ENCODE measurements around the gene PPP5C.
"Not testable (repeated sequence)": the region's sequence is repeated elsewhere in the genome, so short reads cannot be mapped to it uniquely, and the experiment has no call there.

The PPP5C gene

DNA sequence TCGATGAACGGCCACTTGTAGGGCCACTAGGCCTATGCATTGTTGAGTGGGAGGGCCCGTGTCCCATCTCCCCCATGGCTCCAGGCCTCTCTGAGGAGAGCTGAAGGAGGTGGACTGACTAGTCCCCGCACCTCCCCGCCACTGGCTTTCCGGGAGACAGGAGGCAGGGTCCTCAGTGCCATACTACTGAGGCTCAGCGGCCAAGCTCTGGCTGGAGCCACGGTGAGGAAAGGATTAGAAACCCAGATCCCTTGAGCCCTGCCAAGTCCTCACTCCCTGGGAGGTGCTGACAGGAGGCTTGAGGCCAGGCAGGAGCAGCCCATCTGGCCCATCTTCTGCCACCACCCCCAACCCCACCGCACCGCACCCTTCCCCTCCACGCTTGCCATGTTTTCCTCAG lies 37.5 kb downstream of the PPP5C start:
- no peak for FAIRE-seq

DNA sequence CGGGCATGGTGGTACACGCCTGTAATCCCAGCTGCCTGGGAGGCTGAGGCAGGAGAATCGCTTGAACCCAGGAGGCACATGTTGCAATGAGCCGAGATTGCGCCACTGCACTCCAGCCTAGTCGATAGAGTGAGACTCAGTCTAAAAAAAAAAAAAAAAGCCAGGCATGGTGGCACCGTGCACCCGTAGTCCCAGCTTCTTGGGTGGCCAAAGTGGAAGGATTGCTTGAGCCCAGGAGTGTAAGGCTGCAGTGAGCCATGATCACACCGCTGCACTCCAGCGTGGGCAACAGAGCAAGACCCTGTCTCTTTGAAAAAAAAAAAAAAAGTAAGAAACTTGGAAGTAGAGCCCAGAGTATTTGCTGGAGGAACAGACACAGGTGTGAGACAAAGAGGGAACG lies 38.7 kb downstream of the PPP5C start:
- FAIRE-seq (no peak), DNase-seq (ENCODE audit: insufficient read length, low spot score) (no peak)

More for the DNA sequence above, 37.5 kb downstream of the PPP5C start:
- DNase-seq (ENCODE audit: insufficient read length, low spot score) = no peak

DNA sequence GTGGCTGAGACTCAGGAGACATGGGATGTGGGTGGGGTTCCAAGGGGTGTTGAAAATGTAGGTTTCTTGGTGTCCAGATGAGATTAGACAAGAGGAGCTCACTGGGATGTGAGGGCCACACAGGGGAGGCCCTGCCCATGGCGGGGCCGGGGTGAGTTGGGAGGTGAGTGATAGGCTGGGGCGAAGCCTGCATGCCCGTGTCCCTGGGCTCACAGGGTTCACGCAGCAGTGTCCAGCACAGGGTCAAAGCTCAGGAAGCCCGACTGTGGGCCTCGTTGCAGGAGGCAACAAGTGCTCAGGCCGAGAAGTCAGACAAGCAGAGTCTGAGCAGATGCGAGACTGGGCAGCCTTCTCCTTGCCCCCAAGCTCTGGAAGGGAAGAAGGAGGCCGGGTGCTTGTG lies 39.3 kb downstream of the PPP5C start:
- FAIRE-seq (no peak), DNase-seq (ENCODE audit: insufficient read length, low spot score) (no peak)

DNA sequence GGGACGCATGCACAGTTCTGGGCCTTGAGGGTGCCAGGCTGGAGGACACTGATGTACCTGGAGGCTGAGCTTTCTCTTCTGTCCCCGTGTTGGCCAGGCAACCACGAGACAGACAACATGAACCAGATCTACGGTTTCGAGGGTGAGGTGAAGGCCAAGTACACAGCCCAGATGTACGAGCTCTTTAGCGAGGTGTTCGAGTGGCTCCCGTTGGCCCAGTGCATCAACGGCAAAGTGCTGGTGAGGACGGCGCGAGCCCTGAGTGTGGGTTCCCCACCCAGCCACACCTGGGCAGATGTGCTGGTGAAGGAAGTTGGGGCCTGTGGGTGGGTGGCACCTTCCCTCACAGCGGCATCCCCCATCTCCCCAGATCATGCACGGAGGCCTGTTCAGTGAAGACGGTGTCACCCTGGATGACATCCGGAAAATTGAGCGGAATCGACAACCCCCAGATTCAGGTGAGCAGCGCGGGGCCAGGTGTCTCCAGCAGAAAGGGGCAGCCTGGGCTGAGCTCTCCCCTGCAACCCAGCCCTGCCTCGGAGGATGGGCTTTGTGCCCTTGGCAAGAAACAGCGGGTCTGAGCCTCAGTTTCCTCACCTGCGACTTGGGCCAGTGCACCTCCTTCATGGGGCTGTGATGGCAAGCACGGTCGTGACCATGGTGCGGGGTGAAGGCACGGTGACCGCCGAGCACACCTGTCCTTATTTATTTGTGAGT lies 40.3 kb downstream of the PPP5C start:
- FAIRE-seq (no peak), DNase-seq (ENCODE audit: insufficient read length, low spot score) (no peak)

DNA sequence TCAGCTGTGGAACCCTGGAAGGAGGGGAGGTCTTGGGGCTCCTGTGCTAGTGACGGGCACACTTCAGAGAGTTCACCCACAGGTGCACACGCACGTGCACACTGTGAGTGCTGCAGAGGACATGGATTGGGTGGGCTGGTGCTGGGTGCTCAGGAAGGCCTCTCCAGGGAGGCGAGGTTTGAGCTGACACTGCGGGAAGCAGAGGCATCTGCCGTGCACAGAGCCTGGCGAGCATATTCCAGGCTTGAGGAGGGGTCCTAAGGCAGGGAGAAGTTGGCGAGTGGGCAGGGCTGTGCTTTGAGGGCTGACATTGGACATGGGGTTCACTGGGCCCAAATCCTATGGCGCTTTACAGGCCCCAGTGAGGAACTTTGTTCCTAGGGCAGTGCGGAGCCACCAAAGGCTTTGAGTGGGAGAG lies 40.8 kb downstream of the PPP5C start:
- no peak for FAIRE-seq
- no peak for DNase-seq (ENCODE audit: insufficient read length, low spot score)

DNA sequence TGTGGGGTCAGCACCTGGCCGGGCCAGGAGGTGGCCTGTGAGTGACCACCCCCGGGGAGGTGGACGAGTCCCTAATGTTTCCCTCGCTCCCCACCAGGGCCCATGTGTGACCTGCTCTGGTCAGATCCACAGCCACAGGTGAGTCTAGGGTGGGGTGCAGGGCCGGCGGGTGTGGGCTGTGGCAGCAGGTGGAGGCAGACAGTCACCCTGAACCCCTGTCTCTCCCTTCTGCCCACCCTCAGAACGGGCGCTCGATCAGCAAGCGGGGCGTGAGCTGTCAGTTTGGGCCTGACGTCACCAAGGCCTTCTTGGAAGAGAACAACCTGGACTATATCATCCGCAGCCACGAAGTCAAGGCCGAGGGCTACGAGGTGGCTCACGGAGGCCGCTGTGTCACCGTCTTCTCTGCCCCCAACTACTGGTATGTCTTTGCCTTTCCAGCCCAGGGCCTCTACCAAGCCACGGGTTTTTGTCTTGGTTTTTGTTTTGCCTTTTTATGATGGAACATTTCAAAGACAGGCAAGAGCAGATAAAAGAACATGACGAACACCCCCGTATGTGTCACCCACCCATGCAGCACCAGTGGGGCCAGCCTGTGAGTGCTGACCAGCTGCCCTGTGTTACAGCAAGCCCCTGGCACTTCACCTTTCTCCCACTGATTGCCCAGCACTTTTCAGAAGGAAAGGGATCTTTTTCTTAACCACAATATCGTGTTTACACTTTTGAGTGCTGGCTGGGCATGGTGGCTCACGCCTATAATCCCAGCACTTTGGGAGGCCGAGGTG lies 41.6 kb downstream of the PPP5C start:
- FAIRE-seq = no peak
- no peak for DNase-seq (ENCODE audit: insufficient read length, low spot score)

DNA sequence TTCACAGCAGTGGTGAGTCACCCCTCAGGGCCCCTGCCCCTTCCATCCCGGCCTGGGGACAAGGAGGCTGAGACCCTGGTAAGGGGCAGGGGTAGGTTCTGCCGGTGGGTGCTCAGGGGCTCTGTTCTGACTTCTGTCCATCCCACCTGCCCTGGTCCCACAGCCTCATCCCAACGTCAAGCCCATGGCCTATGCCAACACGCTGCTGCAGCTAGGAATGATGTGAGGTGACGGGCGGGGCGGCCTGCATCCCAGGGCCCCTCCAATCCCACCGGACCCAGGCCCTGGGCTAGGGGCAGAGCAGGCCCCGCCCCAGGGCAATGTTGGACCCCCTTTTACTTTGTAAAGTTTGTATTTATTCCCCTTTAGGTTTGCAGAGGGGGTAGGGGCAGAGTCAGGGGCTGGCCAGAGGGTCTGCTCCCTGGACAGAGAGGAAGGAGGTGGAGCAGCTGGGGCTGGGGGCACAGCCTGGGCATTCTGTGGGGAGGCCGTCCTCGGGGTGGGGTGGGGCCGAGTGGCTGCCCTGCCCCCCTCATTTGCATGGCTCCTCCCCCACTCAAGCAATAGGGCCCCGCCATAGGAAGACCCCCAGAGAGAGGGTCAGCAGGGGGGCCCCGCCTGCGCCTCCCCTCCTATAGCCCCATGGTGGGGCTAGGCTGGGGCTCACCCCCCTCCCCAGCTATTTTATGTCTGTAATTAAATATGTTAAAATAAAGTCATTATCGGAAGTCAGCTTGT lies 43.4 kb downstream of the PPP5C start:
- no peak for DNase-seq (ENCODE audit: insufficient read length, low spot score)
- no peak for FAIRE-seq

DNA sequence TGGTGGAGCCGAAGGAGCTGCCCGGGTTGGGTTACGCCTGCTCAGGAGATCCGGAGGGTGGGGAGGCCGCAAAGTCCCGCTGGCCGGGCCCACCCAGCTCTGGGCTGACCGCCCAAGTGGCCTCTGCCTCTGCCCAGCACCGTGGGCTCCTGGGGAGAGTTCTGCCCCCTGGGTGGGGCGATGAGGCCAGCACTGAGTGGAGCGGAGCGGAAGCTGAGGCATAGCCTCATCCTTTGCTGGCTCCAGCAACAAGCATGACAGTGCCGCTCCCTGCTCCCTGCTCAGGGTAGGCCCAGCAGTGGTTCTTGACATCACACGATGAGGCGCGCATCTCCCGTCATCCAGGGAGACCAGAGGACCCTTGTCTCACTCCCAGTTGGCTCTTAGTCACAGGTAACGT lies 44.0 kb downstream of the PPP5C start:
- DNase-seq (ENCODE audit: insufficient read length, low spot score) (no peak), FAIRE-seq (no peak)

DNA sequence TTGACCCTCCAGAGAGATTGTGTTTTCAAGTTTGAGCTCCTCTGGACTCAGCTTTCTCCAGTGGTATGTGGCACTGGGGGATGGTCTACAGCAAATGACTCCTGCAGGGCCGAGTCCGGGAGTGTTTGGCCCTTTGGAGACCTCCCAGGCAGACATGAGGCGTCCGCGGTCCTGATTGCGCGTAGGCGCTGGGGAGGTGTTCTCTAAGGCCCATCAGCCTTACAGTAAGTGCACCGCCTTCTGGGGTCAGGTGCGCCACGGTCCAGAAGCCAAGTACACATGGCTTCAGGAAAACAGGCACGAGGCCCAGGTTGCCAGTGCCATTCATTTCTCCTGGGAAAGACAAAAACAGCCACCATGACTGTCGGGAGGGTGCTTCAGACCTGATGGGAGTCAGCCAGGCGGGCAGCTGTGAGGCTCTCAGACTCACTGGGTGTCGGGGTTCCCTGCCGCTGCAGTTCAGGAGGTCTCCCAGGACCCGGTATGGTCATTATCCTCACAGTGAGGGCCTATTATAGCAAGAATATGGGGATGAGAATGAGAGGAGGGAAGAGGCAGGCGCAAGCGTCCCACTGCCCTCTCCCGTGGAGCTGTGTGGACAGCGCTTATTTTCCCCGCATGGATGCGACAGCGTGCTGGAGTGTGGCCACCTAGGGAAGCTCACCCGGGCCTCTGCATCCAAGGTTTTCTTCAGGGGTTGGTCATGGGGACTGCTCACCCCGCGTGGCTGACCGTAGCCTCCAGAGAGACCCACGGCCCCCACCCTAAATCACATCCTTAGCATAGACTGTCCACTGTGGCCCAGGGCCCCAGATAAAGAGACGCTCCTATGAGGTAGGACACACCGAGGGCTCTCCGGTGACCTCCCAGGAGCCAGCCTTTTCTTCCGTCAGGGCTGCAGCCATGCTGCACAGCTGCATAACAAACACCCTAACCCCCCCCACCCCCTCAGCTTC lies 44.7 kb downstream of the PPP5C start:
- DNase-seq (ENCODE audit: insufficient read length, low spot score) (no peak), FAIRE-seq (no peak)

DNA sequence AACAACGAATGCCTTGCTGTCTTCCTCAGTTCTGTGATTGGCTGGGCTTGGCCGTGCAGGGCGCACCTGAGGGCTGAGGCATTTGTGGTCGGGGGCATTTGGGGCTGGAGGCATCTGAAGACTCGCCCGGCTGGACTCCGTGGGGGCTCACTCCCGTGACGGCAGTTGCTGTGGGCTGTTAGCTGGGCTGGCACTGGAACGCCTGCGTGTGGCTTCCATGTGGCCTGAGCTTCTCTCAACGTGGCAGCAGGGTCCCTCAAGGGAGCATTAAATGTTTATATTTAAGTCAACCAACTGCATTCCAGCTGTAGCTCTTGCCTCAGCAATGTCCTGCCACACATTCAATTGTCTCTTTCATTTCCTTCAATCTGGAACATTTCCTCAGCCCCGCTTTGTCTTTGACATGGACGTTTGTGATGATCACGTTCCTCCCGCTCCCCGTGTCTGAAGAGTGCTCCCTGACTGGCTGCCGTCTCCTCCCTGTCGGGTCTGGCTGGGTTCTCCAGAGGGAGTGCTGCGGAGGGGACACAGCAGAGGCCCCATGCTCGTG lies 45.4 kb downstream of the PPP5C start:
- DNase-seq (ENCODE audit: insufficient read length, low spot score) (no peak), FAIRE-seq (no peak)

DNA sequence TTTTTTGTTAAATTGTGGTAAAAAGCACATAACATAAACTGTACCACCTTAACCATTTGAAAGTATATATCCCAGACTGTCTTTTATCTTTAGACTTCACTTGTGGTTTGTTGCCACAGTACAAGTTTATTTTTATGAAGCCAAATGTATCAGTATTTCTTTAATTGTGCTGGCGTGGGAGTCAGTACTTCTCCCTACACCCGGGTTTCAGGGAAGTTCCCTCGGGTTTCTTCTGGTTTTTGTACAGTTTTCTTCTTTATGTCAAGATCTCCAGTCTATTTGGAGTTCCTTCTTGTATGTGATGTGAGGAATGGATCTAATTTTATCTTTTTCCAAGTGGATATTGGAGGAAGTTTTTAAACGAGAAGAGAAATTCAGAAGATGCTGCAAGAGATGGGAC lies 46.0 kb downstream of the PPP5C start:
- FAIRE-seq (no peak), DNase-seq (ENCODE audit: insufficient read length, low spot score) (no peak)

DNA sequence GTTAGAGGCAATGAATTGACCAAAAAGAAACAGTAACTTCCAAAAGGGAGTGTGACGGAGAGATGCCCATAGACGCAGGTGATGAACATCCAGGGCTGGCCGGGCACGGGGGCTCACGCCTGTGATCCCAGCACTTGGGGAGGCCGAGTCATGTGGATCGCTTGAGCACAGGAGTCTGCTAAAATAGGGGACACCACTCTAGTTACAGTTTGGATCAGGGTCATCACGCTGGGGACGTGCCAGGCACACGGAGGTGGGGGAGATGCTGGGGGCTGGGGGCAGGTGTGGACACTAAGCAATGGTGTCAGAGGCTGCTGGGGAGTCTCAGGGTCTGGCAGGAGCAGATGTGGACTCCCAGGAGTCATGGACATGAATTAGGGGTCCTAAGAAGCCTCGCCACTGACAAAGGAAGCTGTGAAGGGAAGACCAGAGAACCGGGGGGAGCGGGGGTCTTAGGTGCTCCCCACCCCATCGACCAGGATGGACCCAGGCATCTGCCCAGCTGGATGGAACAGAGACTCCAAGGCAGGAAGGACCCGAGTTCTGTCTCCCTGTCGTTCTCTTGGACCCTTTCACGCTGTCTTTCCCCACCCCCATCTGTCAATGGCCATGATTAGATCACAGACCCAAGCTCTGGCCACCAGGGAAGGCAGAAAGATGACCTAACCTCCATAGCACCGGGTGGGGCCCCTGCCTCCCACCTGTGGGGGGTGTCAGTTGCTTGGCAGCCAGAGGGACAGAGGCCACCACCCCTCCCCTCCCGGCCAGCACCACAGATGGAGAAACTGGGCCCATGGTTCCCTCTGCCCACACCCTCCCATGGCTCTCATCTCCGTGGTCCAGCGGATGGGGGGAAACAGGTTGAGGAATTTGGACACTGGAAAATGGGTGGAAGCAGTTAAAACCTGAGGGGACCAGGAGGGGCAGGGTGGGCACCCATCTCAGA lies 46.8 kb downstream of the PPP5C start:
- DNase-seq (ENCODE audit: insufficient read length, low spot score) (no peak), FAIRE-seq (no peak)

DNA sequence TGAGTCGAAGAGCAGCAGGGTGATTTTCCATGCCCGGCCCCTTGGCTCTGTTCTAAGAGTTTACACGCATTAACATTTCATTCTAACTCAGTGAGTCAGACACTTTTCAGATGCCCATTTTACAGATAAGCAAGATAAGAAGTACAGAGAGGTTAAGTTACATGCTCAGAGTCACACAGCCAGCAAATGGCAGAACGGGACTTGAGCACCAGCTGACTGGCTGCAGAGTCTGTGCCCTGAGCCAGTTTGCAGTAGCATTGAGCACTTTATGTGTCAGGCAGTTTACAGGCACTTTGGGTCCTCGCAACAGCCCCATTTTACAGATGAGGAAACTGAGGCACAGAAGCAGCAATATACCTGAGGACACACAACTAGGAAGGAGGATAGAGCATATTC lies 47.5 kb downstream of the PPP5C start:
- no peak for DNase-seq (ENCODE audit: insufficient read length, low spot score)
- no peak for FAIRE-seq

DNA sequence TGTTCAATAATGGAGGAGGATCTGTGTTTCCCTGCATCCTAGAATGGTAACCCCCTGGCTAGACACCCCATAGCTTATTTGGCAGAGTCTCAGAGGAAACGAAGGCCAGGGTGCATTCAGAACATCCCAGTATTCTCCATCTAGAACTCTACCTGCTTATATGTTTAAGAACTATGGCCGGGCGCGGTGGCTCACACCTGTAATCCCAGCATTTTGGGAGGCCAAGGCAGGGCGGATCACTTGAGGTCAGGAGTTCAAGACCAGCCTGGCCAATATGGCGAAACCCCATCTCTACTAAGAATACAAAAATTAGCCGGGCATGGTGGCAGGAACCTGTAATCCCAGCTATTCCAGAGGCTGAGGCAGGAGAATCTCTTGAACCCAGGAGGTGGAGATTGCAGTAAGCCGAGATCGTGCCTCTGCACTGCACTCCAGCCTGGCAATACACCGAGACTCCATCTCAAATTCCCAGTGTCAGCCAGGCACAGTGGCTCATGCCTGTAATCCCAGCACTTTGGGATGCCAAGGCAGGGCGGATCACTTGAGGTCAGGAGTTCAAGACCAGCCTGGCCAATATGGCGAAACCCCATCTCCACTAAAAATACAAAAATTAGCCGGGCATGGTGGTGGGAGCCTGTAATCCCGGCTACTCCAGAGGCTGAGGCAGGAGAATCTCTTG lies 51.1 kb downstream of the PPP5C start:
- not testable (repeated sequence) for DNase-seq (ENCODE audit: insufficient read length, low spot score); FAIRE-seq

DNA sequence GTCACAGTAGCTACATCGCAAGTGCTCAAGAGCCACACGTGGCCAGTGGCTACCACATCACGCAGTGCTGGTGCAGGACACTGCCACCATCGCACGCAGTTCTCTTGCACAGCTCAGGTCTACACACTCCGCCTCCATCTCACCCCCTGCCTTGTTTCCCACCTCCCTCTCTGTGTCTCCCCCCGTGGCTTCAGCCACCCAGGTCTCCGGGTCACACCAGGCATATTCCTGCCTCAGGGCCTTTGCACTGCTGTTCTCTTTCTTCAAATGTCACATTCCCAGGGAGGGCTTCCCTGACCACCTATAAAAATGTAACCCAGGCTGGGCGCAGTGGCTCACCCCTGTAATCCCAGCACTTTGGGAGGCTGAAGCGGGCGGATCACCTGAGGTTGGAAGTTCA lies 55.8 kb downstream of the PPP5C start:
- DNase-seq (ENCODE audit: insufficient read length, low spot score) = no peak
- FAIRE-seq = no peak

DNA sequence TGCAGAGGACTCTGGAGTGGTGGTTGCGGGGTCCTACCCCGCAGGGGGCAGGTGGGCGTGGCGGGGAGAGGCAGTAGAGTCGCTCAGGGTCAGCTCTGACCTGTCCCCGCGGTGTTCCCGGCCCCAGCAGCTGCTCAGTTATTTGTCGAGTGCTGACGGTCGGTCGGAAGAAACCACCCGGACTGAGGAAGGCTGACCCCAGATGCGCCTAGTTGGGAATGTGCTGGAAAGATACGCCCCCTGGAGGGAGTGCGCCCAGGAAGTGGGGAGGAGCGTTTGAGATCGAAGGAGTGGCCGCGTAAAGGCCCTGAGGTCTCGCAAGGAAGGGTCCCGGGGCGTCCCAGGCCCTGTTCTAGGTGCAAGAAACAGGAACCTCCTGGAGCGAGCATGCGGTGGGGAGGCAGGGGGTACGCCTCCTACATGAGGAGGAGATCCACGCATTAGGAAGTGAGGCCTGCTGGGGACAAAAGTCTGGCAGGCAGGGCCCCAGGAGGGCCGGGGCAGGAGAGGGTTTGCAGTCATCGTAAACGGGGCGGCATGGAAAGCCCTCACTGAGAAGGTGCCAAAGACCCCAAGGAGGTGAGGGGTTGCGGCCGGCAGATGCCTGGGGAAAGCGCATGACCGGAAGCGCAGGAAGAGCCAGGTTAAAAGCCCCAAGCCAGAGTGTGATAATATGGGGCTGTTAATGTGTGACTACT lies 57.3 kb downstream of the PPP5C start:
- FAIRE-seq = no peak
- DNase-seq (ENCODE audit: insufficient read length, low spot score) = no peak

DNA sequence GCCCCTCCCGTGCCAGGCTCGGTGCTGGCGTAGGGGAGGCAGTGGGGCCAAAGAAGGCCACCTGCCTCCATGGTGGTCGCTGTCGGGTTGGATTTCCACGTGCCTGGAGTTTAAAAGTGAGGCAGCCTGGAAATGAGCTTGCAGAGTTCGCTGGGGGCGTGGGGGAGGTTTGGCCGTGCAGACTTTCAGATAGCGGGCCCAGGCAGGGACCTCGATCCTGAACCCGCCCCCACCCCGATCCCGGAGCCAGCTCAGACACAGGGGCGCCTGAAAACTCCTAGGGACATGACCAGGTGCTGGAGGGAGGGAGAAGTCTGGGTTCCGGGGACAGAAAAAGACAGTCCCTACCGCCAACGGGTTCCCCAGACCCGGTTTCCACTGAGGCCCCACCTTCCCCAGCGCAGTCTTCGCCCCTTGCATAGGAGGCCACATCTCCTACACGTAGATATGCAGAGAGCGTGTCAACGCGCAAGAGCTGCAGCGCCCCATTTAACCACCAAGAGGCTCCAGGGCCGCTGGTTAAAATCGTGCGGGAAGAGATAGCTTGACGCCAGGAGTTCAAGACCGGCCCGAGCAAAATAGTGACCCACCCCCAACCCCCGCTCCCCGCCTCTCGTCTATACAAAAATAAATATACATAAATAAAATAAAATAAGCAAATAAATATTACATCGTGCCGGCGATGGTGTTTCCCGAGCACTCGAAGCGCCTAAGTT lies 58.0 kb downstream of the PPP5C start:
- FAIRE-seq = no peak

More for the DNA sequence above, 58.0 kb downstream of the PPP5C start:
- DNase-seq (ENCODE audit: insufficient read length, low spot score) = no peak
